Liver (tissue), 9 donors: ENCODE measurements around the gene COL5A1. TPM values are rescaled to one million over a fixed set of nuclear protein-coding genes. Genes with fewer than 3 reads are reported as not detected.

Experiments
- DNase-seq: peaks from one replicate; pipeline ENCODE4 v3.0.0-alpha.2; 2017; ENCODE audit warnings: low spot score
- H3K27ac ChIP-seq, 2 donors: one replicate each; pipeline ENCODE4 v1.7.0; 2013; ENCODE audit warnings: inconsistent platforms in 2 of 2, low read length in 2 of 2, control low read depth in 1 of 2, low read depth in 1 of 2, mild to moderate bottlenecking in 1 of 2
- H3K27me3 ChIP-seq, 4 donors: one replicate each; pipeline versions ENCODE4 v1.6.1 to v1.7.0; 2013; ENCODE audit warnings: low read length in 3 of 4, inconsistent platforms in 1 of 4, mild to moderate bottlenecking in 1 of 4, moderate library complexity in 1 of 4; ENCODE audit not compliant: control insufficient read depth in 4 of 4, insufficient read depth in 4 of 4
- H3K36me3 ChIP-seq, 4 donors: one replicate each; pipeline versions ENCODE4 v1.6.1 to v1.7.0; 2013; ENCODE audit warnings: low read length in 3 of 4, mild to moderate bottlenecking in 3 of 4, low read depth in 1 of 4, moderate library complexity in 1 of 4; ENCODE audit not compliant: control insufficient read depth in 4 of 4, insufficient read depth in 3 of 4
- H3K4me1 ChIP-seq, 4 donors: one replicate each; pipeline versions ENCODE4 v1.6.1 to v1.7.0; 2013; ENCODE audit warnings: low read length in 3 of 4, mild to moderate bottlenecking in 3 of 4, moderate library complexity in 1 of 4; ENCODE audit not compliant: control insufficient read depth in 4 of 4, insufficient read depth in 4 of 4
- H3K4me3 ChIP-seq, 3 donors: one replicate each; pipeline versions ENCODE4 v1.6.1 to v1.7.0; 2013; ENCODE audit warnings: low read length in 3 of 3, control low read depth in 1 of 3, low read depth in 1 of 3, mild to moderate bottlenecking in 1 of 3
- H3K9ac ChIP-seq, 2 donors: one replicate each; pipeline ENCODE4 v1.7.0; 2013; ENCODE audit warnings: low read length in 2 of 2, mild to moderate bottlenecking in 2 of 2, moderate library complexity in 2 of 2, control low read depth in 1 of 2, low read depth in 1 of 2
- H3K9me3 ChIP-seq, 4 donors: one replicate each; pipeline versions ENCODE4 v1.6.1 to v1.7.0; 2013; ENCODE audit warnings: low read length in 3 of 4; ENCODE audit not compliant: control insufficient read depth in 4 of 4
- EGR1 ChIP-seq, 2 donors: IDR thresholded peaks; 2 replicates each; pipeline ENCODE4 v1.6.1; 2016 to 2018; ENCODE audit warnings: antibody characterized with exemption in 2 of 2, low read depth in 2 of 2
- FOXA1 ChIP-seq: IDR thresholded peaks from 2 replicates; pipeline ENCODE4 v1.6.1; 2016; ENCODE audit warnings: antibody characterized with exemption
- FOXA2 ChIP-seq: IDR thresholded peaks from 2 replicates; pipeline ENCODE4 v1.6.1; 2016; ENCODE audit warnings: antibody characterized with exemption
- GABPA ChIP-seq, 2 donors: IDR thresholded peaks in 1 of 2; conservative IDR thresholded peaks in 1 of 2; 2 replicates each; pipeline ENCODE4 v1.6.1; 2016; ENCODE audit warnings: antibody characterized with exemption in 2 of 2, mild to moderate bottlenecking in 1 of 2, moderate library complexity in 1 of 2
- HNF4A ChIP-seq, 2 donors: conservative IDR thresholded peaks; 2 replicates each; pipeline ENCODE4 v1.6.1; 2016; ENCODE audit warnings: antibody characterized with exemption in 2 of 2, mild to moderate bottlenecking in 2 of 2
- HNF4G ChIP-seq: IDR thresholded peaks from 2 replicates; pipeline ENCODE4 v1.6.1; 2016; ENCODE audit warnings: antibody characterized with exemption
- JUND ChIP-seq, 2 donors: IDR thresholded peaks; 2 replicates each; pipeline ENCODE4 v1.6.1; 2016; ENCODE audit warnings: antibody characterized with exemption in 2 of 2
- NR2F2 ChIP-seq: IDR thresholded peaks from 2 replicates; pipeline ENCODE4 v1.6.1; 2016; ENCODE audit warnings: antibody characterized with exemption
- RAD21 ChIP-seq, 2 donors: IDR thresholded peaks; 2 replicates each; pipeline ENCODE4 v1.6.1; 2016; ENCODE audit warnings: antibody characterized with exemption in 2 of 2, mild to moderate bottlenecking in 2 of 2
- RXRA ChIP-seq, 2 donors: IDR thresholded peaks; 2 replicates each; pipeline ENCODE4 v1.6.1; 2017 to 2018; ENCODE audit warnings: antibody characterized with exemption in 2 of 2, mild to moderate bottlenecking in 1 of 2
- SP1 ChIP-seq: IDR thresholded peaks from 2 replicates; pipeline ENCODE4 v1.6.1; 2018; ENCODE audit warnings: antibody characterized with exemption, mild to moderate bottlenecking
- TAF1 ChIP-seq: conservative IDR thresholded peaks from 2 replicates; pipeline ENCODE4 v1.6.1; 2016; ENCODE audit warnings: antibody characterized with exemption, mild to moderate bottlenecking
- YY1 ChIP-seq: IDR thresholded peaks from 2 replicates; pipeline ENCODE4 v1.6.1; 2016; ENCODE audit warnings: antibody characterized with exemption, mild to moderate bottlenecking
- WGBS: extraction: QIAGEN DNeasy Blood & Tissue Kit; methylation state at CpG from one replicate; pipeline ENCODE4 v1.1.7; 2013; 5-methylcytosine and 5-hydroxymethylcytosine counted together
- polyA plus RNA-seq, 2 donors: library from polyadenylated mRNA; stranded (reverse) in 1 of 2; unstranded in 1 of 2; fragments of 200-250 nt in 1 of 2; fragments of >200 nt in 1 of 2; fragmentation: Nextera tagmentation in 1 of 2; extraction: Ambion mirVana in 1 of 2; gene quantifications; one replicate each; pipeline versions ENCODE4 v1.2.1 to v1.2.3, GENCODE V29; 2013 to 2015
- total RNA-seq, 2 donors: library from RNA; depleted of rRNA; stranded (reverse); fragments of >200 nt; gene quantifications; one replicate each; pipeline ENCODE4 v1.2.3, GENCODE V29; 2014
- TF ChIP-seq, protein P1 (sequence below): IDR thresholded peaks from 2 replicates; pipeline ENCODE4 v1.6.1; 2016; ENCODE audit warnings: antibody characterized with exemption
- TF ChIP-seq, protein P2 (sequence below): IDR thresholded peaks from 2 replicates; pipeline ENCODE4 v1.6.1; 2016; ENCODE audit warnings: antibody characterized with exemption
- TF ChIP-seq, protein P3 (sequence below): IDR thresholded peaks from 2 replicates; pipeline ENCODE4 v1.6.1; 2016; ENCODE audit warnings: antibody characterized with exemption, mild to moderate bottlenecking
- TF ChIP-seq, protein P4 (sequence below): fragments of 150-350 bp; IDR thresholded peaks from 2 replicates; pipeline ENCODE4 v1.5.1; 2017; ENCODE audit warnings: improper control_type of control experiment, low read depth, low read length; ENCODE audit not compliant: missing input control
- TF ChIP-seq, protein P5 (sequence below): IDR thresholded peaks from 2 replicates; pipeline ENCODE4 v1.6.1; 2016; ENCODE audit warnings: antibody characterized with exemption
- donor health status: healthy.
- donor health status: healthy.
- donor health status: healthy.
- donor health status: healthy.
- donor health status: healthy.

The COL5A1 gene
- total and polyA plus RNA-seq, 4 donors: 0.67 to 15.6 (median 11.2) TPM

DNA sequence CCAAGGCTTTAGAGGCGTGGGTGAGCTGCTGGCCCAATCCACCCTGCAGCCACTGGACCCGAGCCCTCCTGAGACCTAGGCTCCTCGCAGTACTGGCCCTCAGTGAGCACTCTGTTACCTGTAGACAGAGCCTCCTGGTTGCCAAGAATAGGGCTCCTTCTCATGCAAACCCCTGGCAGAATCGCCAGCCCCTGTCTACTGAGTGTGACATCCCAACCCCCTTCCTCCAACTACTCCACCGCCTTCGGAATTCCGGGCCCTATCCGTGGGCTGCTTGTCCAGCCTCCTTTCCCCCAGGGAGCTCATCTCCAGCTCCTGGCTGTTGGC is 23.8 kb upstream of the COL5A1 start:
- H3K27me3 ChIP-seq: peaks cover 0 to 2% (median 0%) of the 10 kb centered on the region in 4 donors
- H3K4me1 ChIP-seq: no peaks in the 10 kb centered on the region
- H3K9me3 ChIP-seq: peaks cover 0 to 4% (median 2%) of the 10 kb centered on the region in 4 donors
- H3K27ac ChIP-seq: no peak overlapping the region
- no peak for DNase-seq
- no peaks in the 10 kb centered on the region for H3K36me3 ChIP-seq
- 62% methylated on average over 8 of the region's 8 CpGs for WGBS
- no peak for TF ChIP-seq RAD21 (IDR thresholded peaks at IDR 0.05)
- TF ChIP-seq, protein P1, sequence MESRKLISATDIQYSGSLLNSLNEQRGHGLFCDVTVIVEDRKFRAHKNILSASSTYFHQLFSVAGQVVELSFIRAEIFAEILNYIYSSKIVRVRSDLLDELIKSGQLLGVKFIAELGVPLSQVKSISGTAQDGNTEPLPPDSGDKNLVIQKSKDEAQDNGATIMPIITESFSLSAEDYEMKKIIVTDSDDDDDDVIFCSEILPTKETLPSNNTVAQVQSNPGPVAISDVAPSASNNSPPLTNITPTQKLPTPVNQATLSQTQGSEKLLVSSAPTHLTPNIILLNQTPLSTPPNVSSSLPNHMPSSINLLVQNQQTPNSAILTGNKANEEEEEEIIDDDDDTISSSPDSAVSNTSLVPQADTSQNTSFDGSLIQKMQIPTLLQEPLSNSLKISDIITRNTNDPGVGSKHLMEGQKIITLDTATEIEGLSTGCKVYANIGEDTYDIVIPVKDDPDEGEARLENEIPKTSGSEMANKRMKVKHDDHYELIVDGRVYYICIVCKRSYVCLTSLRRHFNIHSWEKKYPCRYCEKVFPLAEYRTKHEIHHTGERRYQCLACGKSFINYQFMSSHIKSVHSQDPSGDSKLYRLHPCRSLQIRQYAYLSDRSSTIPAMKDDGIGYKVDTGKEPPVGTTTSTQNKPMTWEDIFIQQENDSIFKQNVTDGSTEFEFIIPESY: no peak
- no peak for TF ChIP-seq TAF1
- no peak for TF ChIP-seq YY1
- TF ChIP-seq, protein P2, sequence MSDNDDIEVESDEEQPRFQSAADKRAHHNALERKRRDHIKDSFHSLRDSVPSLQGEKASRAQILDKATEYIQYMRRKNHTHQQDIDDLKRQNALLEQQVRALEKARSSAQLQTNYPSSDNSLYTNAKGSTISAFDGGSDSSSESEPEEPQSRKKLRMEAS: no peak
- TF ChIP-seq HNF4G: no peak
- TF ChIP-seq FOXA2: no peak
- TF ChIP-seq, protein P3, sequence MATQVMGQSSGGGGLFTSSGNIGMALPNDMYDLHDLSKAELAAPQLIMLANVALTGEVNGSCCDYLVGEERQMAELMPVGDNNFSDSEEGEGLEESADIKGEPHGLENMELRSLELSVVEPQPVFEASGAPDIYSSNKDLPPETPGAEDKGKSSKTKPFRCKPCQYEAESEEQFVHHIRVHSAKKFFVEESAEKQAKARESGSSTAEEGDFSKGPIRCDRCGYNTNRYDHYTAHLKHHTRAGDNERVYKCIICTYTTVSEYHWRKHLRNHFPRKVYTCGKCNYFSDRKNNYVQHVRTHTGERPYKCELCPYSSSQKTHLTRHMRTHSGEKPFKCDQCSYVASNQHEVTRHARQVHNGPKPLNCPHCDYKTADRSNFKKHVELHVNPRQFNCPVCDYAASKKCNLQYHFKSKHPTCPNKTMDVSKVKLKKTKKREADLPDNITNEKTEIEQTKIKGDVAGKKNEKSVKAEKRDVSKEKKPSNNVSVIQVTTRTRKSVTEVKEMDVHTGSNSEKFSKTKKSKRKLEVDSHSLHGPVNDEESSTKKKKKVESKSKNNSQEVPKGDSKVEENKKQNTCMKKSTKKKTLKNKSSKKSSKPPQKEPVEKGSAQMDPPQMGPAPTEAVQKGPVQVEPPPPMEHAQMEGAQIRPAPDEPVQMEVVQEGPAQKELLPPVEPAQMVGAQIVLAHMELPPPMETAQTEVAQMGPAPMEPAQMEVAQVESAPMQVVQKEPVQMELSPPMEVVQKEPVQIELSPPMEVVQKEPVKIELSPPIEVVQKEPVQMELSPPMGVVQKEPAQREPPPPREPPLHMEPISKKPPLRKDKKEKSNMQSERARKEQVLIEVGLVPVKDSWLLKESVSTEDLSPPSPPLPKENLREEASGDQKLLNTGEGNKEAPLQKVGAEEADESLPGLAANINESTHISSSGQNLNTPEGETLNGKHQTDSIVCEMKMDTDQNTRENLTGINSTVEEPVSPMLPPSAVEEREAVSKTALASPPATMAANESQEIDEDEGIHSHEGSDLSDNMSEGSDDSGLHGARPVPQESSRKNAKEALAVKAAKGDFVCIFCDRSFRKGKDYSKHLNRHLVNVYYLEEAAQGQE: no peak
- TF ChIP-seq, protein P4, sequence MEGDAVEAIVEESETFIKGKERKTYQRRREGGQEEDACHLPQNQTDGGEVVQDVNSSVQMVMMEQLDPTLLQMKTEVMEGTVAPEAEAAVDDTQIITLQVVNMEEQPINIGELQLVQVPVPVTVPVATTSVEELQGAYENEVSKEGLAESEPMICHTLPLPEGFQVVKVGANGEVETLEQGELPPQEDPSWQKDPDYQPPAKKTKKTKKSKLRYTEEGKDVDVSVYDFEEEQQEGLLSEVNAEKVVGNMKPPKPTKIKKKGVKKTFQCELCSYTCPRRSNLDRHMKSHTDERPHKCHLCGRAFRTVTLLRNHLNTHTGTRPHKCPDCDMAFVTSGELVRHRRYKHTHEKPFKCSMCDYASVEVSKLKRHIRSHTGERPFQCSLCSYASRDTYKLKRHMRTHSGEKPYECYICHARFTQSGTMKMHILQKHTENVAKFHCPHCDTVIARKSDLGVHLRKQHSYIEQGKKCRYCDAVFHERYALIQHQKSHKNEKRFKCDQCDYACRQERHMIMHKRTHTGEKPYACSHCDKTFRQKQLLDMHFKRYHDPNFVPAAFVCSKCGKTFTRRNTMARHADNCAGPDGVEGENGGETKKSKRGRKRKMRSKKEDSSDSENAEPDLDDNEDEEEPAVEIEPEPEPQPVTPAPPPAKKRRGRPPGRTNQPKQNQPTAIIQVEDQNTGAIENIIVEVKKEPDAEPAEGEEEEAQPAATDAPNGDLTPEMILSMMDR: no peak
- TF ChIP-seq NR2F2: no peak
- no peak for TF ChIP-seq HNF4A (conservative IDR thresholded peaks at IDR 0.05)
- TF ChIP-seq JUND (IDR thresholded peaks at IDR 0.05): no peak
- TF ChIP-seq SP1: no peak
- no peak for TF ChIP-seq GABPA (IDR thresholded peaks at IDR 0.05 in 1 of 2, conservative IDR thresholded peaks at IDR 0.05 in 1 of 2)
- TF ChIP-seq FOXA1: no peak
- TF ChIP-seq, protein P5, sequence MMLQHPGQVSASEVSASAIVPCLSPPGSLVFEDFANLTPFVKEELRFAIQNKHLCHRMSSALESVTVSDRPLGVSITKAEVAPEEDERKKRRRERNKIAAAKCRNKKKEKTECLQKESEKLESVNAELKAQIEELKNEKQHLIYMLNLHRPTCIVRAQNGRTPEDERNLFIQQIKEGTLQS: no peak
- no peak for TF ChIP-seq EGR1 (IDR thresholded peaks at IDR 0.05; ENCODE audit: low read depth in 2 of 2)
- no peak for TF ChIP-seq RXRA (IDR thresholded peaks at IDR 0.05)
- H3K4me3 ChIP-seq: no peak overlapping the region
- H3K9ac ChIP-seq: no peak overlapping the region
